ENCODE measurements around the gene OR5B12.
"Not testable (repeated sequence)": the region's sequence is repeated elsewhere in the genome, so short reads cannot be mapped to it uniquely, and the experiment has no call there.

Gene OR5B12

GRCh38 chr11:58428021-58428420 is 14.0 kb downstream of the OR5B12 start, which contains the start of gene OR5B2:
TSS of gene OR5B2 (minus strand) at chr11:58428121. CDS start at chr11:58423261, 4,860 bp downstream.
- H3K4me3 ChIP-seq (ENCODE audit: low read depth, low read length), result no peak within 1 kb of the TSS
- TF ChIP-seq, protein P1, sequence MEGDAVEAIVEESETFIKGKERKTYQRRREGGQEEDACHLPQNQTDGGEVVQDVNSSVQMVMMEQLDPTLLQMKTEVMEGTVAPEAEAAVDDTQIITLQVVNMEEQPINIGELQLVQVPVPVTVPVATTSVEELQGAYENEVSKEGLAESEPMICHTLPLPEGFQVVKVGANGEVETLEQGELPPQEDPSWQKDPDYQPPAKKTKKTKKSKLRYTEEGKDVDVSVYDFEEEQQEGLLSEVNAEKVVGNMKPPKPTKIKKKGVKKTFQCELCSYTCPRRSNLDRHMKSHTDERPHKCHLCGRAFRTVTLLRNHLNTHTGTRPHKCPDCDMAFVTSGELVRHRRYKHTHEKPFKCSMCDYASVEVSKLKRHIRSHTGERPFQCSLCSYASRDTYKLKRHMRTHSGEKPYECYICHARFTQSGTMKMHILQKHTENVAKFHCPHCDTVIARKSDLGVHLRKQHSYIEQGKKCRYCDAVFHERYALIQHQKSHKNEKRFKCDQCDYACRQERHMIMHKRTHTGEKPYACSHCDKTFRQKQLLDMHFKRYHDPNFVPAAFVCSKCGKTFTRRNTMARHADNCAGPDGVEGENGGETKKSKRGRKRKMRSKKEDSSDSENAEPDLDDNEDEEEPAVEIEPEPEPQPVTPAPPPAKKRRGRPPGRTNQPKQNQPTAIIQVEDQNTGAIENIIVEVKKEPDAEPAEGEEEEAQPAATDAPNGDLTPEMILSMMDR (IDR thresholded peaks at IDR 0.05; ENCODE audit: control insufficient read depth, extremely low read depth, insufficient read depth), result no peak
- DNase-seq (ENCODE audit: low read depth), result no peak

- TF ChIP-seq, protein P1 (IDR thresholded peaks at IDR 0.05; ENCODE audit: control insufficient read depth, extremely low read depth, insufficient read depth), result no peak
- no peak within 1 kb of the TSS for H3K4me3 ChIP-seq (ENCODE audit: low read depth, low read length)
- DNase-seq (ENCODE audit: low read depth), result no peak
Observed at GRCh38 chr11:58406774-58407173, 35.3 kb downstream of the OR5B12 start, which contains the start of gene OR5B3. TSS of gene OR5B3 (minus strand) at chr11:58406874. CDS start at chr11:58403409, 3,465 bp downstream.

GRCh38 chr11:58399622-58400021 is 42.4 kb downstream of the OR5B12 start:
- not testable (repeated sequence) for H3K4me3 ChIP-seq (ENCODE audit: low read depth, low read length); DNase-seq (ENCODE audit: low read depth)

DNA sequence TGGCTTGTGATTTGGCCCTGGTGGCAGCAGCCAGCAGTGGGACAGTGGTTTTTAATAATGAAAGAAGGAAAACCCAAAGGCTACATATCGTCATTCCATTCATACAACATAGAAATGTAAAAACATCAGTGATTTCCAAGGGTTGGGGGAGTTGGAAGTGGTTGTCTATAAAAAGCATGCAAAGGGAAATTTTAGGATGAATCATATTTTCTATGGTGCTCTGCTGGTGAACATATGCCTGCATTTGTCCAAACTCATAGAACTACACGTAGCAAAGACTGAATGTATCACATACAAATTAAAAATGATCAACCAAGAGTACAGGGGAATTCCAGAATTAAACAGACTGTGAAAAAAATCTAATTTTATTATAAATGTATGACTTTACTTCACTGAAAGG is 46.5 kb downstream of the OR5B12 start:
- TF ChIP-seq, protein P1 (IDR thresholded peaks at IDR 0.05; ENCODE audit: control insufficient read depth, extremely low read depth, insufficient read depth), result no peak
- H3K4me3 ChIP-seq (ENCODE audit: low read depth, low read length), result no peak overlapping the region
- DNase-seq (ENCODE audit: low read depth), result no peak

DNA sequence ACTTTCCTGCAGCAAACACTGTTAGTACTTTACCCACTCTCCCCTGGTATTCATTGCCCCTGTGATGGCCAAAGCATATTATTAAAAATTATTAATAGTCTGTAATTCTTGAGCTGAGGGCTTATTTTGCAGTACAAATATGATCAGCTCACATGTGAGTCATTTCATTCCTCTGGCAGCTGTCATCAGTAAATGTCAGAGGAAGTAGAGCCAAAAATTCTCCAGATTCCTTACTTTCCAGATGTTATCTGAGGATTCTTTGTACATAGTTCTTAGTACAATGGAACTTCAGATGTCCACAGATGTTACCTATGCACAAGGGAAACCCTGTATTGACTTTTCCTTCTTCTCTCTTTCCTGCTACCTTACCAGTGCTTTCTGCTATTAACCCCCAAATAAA is 47.8 kb downstream of the OR5B12 start:
- TF ChIP-seq, protein P1 (IDR thresholded peaks at IDR 0.05; ENCODE audit: control insufficient read depth, extremely low read depth, insufficient read depth), result no peak
- H3K4me3 ChIP-seq (ENCODE audit: low read depth, low read length), result no peak overlapping the region
- no peak for DNase-seq (ENCODE audit: low read depth)

- TF ChIP-seq, protein P1 (IDR thresholded peaks at IDR 0.05; ENCODE audit: control insufficient read depth, extremely low read depth, insufficient read depth), result no peak
- DNase-seq (ENCODE audit: low read depth), result peak; percentile 74
- H3K4me3 ChIP-seq (ENCODE audit: low read depth, low read length), result no peak overlapping the region
Observed at GRCh38 chr11:58392746-58393145, 49.3 kb downstream of the OR5B12 start.

DNA sequence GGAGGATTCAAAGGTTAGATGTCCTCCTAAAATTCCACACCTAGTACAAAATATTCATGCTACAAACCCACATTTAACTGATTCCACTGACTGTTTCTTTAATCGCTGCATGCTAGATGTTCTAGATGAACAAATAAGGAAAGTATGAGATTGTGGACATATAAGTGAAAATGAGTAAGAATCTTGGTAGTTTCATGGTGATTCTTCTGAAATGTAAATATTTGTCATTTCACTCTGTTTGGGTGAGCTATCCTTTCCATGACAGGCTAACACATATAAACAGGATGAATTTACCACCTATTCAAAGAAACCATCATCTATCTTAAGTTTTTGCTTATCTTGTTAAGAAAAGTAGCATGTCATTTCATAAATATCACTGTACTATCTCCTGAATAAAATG is 50.2 kb downstream of the OR5B12 start:
- no peak overlapping the region for H3K4me3 ChIP-seq (ENCODE audit: low read depth, low read length)
- no peak for DNase-seq (ENCODE audit: low read depth)
- TF ChIP-seq, protein P1 (IDR thresholded peaks at IDR 0.05; ENCODE audit: control insufficient read depth, extremely low read depth, insufficient read depth), result no peak
